OCI-LY7 (cell line): ENCODE data around the gene FARP2. TPM values are rescaled to one million over a fixed set of nuclear protein-coding genes. Genes with fewer than 3 reads are reported as not detected.
"Not testable (repeated sequence)": the region's sequence is repeated elsewhere in the genome, so short reads cannot be mapped to it uniquely, and the experiment has no call there.

Experiments
- BruUV-seq: library from RNA; stranded (reverse); fragments of 400-500 nt; replicated peaks from 2 replicates; lab custom pipeline; 2021; lab: Mats Ljungman, UMichigan
- CTCF ChIA-PET: fragments of 300-600 bp; sonication (Branson Sonifier 250); formaldehyde crosslinking; loops from one replicate; lab custom pipeline; 2022; ENCODE audit warnings: antibody characterized with exemption; ENCODE audit not compliant: unreplicated experiment; lab: Charles Lee
- POLR2A ChIA-PET: fragments of 300-600 bp; sonication (Branson Sonifier 250); formaldehyde crosslinking; loops from one replicate; lab custom pipeline; 2022; ENCODE audit warnings: antibody characterized with exemption; lab: Charles Lee
- DNase-seq: peaks from one replicate; pipeline ENCODE4 v3.0.0-alpha.2; 2015; ENCODE audit warnings: low spot score
- H2AFZ ChIP-seq: fragments of 200-600 bp; sonication (generic), shearing (Covaris generic); 2 replicates; pipeline ENCODE4 v1.6.1; 2014; ENCODE audit warnings: mild to moderate bottlenecking, antibody characterized with exemption, low read length, moderate library complexity
- H3K27ac ChIP-seq: fragments of 200-600 bp; sonication (generic); 2 replicates; pipeline ENCODE4 v1.5.1; 2014; ENCODE audit warnings: mixed run types, low read depth, mild to moderate bottlenecking, moderate library complexity, low read length, inconsistent platforms; ENCODE audit not compliant: poor library complexity, severe bottlenecking
- H3K36me3 ChIP-seq: fragments of 200-600 bp; sonication (generic); 2 replicates; pipeline ENCODE4 v1.6.1; 2014; ENCODE audit warnings: mild to moderate bottlenecking, antibody characterized with exemption, low read length, moderate library complexity, mixed read lengths; ENCODE audit not compliant: insufficient read depth
- H3K4me1 ChIP-seq: fragments of 200-600 bp; sonication (generic); 2 replicates; pipeline ENCODE4 v1.5.1; 2014; ENCODE audit warnings: mild to moderate bottlenecking, low read length; ENCODE audit not compliant: insufficient read depth, poor library complexity, severe bottlenecking
- H3K4me2 ChIP-seq: fragments of 200-600 bp; sonication (generic); 2 replicates; pipeline ENCODE4 v1.6.1; 2014; ENCODE audit warnings: mild to moderate bottlenecking, low read length
- H3K4me3 ChIP-seq: fragments of 200-600 bp; sonication (generic); 2 replicates; pipeline ENCODE4 v1.5.1; 2014; ENCODE audit warnings: mild to moderate bottlenecking, low read depth, low read length; ENCODE audit not compliant: poor library complexity, severe bottlenecking
- H3K79me2 ChIP-seq: fragments of 200-600 bp; sonication (generic); 2 replicates; pipeline ENCODE4 v1.6.1; 2016; ENCODE audit warnings: low read depth, mild to moderate bottlenecking, low read length, moderate library complexity, mixed read lengths; ENCODE audit not compliant: insufficient read depth
- H3K9me2 ChIP-seq: fragments of 200-600 bp; sonication (generic); 2 replicates; pipeline ENCODE4 v1.6.1; 2016; ENCODE audit warnings: mild to moderate bottlenecking, low read length, mixed read lengths; ENCODE audit not compliant: insufficient read depth
- H3K9me3 ChIP-seq: fragments of 200-600 bp; sonication (generic); 2 replicates; pipeline ENCODE4 v1.6.1; 2014; ENCODE audit warnings: mild to moderate bottlenecking, mixed run types, low read length, mixed read lengths
- H4K20me1 ChIP-seq: fragments of 200-600 bp; sonication (generic); 2 replicates; pipeline ENCODE4 v1.6.1; 2014; ENCODE audit warnings: mild to moderate bottlenecking, antibody characterized with exemption, low read length, moderate library complexity, mixed read lengths; ENCODE audit not compliant: insufficient read depth
- CTCF ChIP-seq: fragments of 200-600 bp; sonication (generic); conservative IDR thresholded peaks from 2 replicates; pipeline ENCODE4 v1.5.1; 2014; ENCODE audit warnings: mild to moderate bottlenecking, antibody characterized with exemption, low read length, moderate library complexity, mixed read lengths
- EZH2phosphoT487 ChIP-seq: fragments of 200-600 bp; sonication (generic); IDR thresholded peaks from 2 replicates; pipeline ENCODE4 v1.6.1; 2018; ENCODE audit warnings: low read depth, borderline replicate concordance, mild to moderate bottlenecking, mixed run types, antibody characterized with exemption, low read length, moderate library complexity, mixed read lengths
- intact Hi-C: fragments of 100-400 bp; cut with micrococcal nuclease; formaldehyde crosslinking; loops from one replicate; pipeline ENCODE4 v1.10.0; 2022; ENCODE audit not compliant: unreplicated experiment
- total RNA-seq, 2 experiments: library from RNA; depleted of rRNA in 1 of 2; stranded (reverse); fragments of >200 nt in 1 of 2; shearing (Covaris generic) in 1 of 2; gene quantifications; 2 replicates each; pipeline ENCODE4 v1.2.3, GENCODE V29; 2014 to 2022

FARP2 gene
- total RNA-seq, 2 experiments from 2014 or later = 33.6 to 52.7 TPM

- no TSS peak for BruUV-seq
- Histone ChIP-seq H3K9me3 (no peaks in the 10 kb centered on the region), H3K4me2 (no peak overlapping the region), H3K9me2 (no peaks in the 10 kb centered on the region), H4K20me1 (no peaks in the 10 kb centered on the region), H3K4me3 (no peak overlapping the region), H3K79me2 (no peaks in the 10 kb centered on the region), H2AFZ (no peak overlapping the region), H3K27ac (no peak overlapping the region), H3K36me3 (peaks cover 22% of the 10 kb centered on the region; the same call in 1 of the 2 replicates), H3K4me1 (no peaks in the 10 kb centered on the region)
- no peak for DNase-seq
- intact Hi-C loops = no loop called here
- ChIA-PET POLR2A (no interaction called here), CTCF (no interaction called here)
- TF ChIP-seq EZH2phosphoT487 = no peak
- no peak for TF ChIP-seq CTCF
Measured at GRCh38 chr2:241410739-241411176, 54.7 kb downstream of the FARP2 start.

GRCh38 chr2:241412144-241412543, 56.1 kb downstream of the FARP2 start:
- Histone ChIP-seq H3K4me1 (no peaks in the 10 kb centered on the region), H2AFZ (no peak overlapping the region), H3K79me2 (no peaks in the 10 kb centered on the region), H3K4me2 (no peak overlapping the region), H3K9me2 (no peaks in the 10 kb centered on the region), H3K27ac (no peak overlapping the region), H3K36me3 (peaks cover 22% of the 10 kb centered on the region; the same call in 1 of the 2 replicates), H3K9me3 (no peaks in the 10 kb centered on the region), H3K4me3 (no peak overlapping the region), H4K20me1 (no peaks in the 10 kb centered on the region)
- CTCF ChIA-PET = no interaction called here
- BruUV-seq = no TSS peak
- no peak for DNase-seq
- POLR2A ChIA-PET = no interaction called here
- intact Hi-C loops = no loop called here
- TF ChIP-seq EZH2phosphoT487 (no peak), CTCF (no peak)

- H3K9me3 ChIP-seq, H2AFZ ChIP-seq, POLR2A ChIA-PET, H3K4me3 ChIP-seq, H3K79me2 ChIP-seq, H3K27ac ChIP-seq, H3K4me2 ChIP-seq, intact Hi-C loops, H4K20me1 ChIP-seq, BruUV-seq, DNase-seq, H3K9me2 ChIP-seq, H3K4me1 ChIP-seq: not testable (repeated sequence)
- H3K36me3 ChIP-seq = peaks cover 26% of the 10 kb centered on the region; the same call in 1 of the 2 replicates
- CTCF ChIA-PET = interaction anchor here (0.7 kb wide), 1 partner anchor 130 kb away, joined by 3 read pairs; no protein-coding TSS in a partner anchor
Measured at GRCh38 chr2:241413501-241413900, 57.4 kb downstream of the FARP2 start.
